ENCODE data around the gene LSG1. TPM values are rescaled to one million over a fixed set of nuclear protein-coding genes. Genes with fewer than 3 reads are reported as not detected.

The LSG1 gene
- total RNA-seq, 6 experiments from 2014 or later, result 13.7 to 23.2 (median 18.0) TPM

DNA sequence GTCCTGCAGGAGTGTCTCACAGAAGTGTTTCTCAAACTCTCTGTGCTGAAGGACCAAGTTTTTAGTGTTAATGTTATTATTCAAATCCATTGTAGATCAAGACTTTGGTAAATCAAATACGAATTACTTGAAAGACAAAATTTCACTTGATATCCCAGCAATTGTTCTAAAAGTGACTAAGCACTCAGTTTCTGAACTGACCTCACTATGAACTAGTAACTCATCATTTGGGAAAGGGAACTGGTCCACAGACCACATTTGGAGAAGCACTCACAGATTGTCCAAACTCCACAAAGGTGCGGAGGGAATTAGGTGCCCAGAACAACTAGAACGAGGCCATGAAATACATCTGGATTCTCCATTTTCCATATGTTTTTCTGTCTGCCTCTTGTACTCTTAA, 39.3 kb upstream of the LSG1 start:
- Histone ChIP-seq H3K27me3 (no peaks in the 10 kb centered on the region), H3K4me3 (no peak overlapping the region), H3K4me1 (no peaks in the 10 kb centered on the region), H3K9me3 (no peaks in the 10 kb centered on the region), H3K27ac (no peak overlapping the region), H3K36me3 (no peaks in the 10 kb centered on the region)
- intact Hi-C loops (cut with DNase I), result no loop called here
- DNase-seq (no peak), ATAC-seq (no peak)
- 89% methylated on average over 3 of the region's 3 CpGs for WGBS (ENCODE audit: insufficient coverage, low coverage, low lambda C conversion rate, missing lambda C conversion rate)
- TF ChIP-seq, protein P1, sequence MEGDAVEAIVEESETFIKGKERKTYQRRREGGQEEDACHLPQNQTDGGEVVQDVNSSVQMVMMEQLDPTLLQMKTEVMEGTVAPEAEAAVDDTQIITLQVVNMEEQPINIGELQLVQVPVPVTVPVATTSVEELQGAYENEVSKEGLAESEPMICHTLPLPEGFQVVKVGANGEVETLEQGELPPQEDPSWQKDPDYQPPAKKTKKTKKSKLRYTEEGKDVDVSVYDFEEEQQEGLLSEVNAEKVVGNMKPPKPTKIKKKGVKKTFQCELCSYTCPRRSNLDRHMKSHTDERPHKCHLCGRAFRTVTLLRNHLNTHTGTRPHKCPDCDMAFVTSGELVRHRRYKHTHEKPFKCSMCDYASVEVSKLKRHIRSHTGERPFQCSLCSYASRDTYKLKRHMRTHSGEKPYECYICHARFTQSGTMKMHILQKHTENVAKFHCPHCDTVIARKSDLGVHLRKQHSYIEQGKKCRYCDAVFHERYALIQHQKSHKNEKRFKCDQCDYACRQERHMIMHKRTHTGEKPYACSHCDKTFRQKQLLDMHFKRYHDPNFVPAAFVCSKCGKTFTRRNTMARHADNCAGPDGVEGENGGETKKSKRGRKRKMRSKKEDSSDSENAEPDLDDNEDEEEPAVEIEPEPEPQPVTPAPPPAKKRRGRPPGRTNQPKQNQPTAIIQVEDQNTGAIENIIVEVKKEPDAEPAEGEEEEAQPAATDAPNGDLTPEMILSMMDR (IDR thresholded peaks at IDR 0.05), result no peak
- TF ChIP-seq POLR2A (IDR thresholded peaks at IDR 0.05), result no peak

GRCh38 chr3:194707147-194707540, 35.2 kb upstream of the LSG1 start:
- no peaks in the 10 kb centered on the region for H3K36me3 ChIP-seq
- ATAC-seq (no peak), DNase-seq (no peak)
- H3K4me3 ChIP-seq, result no peak overlapping the region
- WGBS (ENCODE audit: insufficient coverage, low coverage, low lambda C conversion rate, missing lambda C conversion rate), result 92% methylated on average over 5 of the region's 7 CpGs
- no peaks in the 10 kb centered on the region for H3K27me3 ChIP-seq
- TF ChIP-seq POLR2A (IDR thresholded peaks at IDR 0.05), result no peak
- TF ChIP-seq, protein P1 (IDR thresholded peaks at IDR 0.05), result no peak
- intact Hi-C loops (cut with DNase I), result no loop called here
- H3K27ac ChIP-seq, result no peak overlapping the region
- H3K9me3 ChIP-seq, result no peaks in the 10 kb centered on the region
- no peaks in the 10 kb centered on the region for H3K4me1 ChIP-seq

- intact Hi-C loops (cut with DNase I), result no loop called here
- Histone ChIP-seq H3K4me1 (no peaks in the 10 kb centered on the region), H3K27ac (no peak overlapping the region), H3K4me3 (no peak overlapping the region), H3K9me3 (no peaks in the 10 kb centered on the region), H3K36me3 (no peaks in the 10 kb centered on the region), H3K27me3 (no peaks in the 10 kb centered on the region)
- DNase-seq (no peak), ATAC-seq (no peak)
- TF ChIP-seq POLR2A (IDR thresholded peaks at IDR 0.05), result no peak
- 78% methylated on average over 11 of the region's 11 CpGs for WGBS (ENCODE audit: insufficient coverage, low coverage, low lambda C conversion rate, missing lambda C conversion rate)
These were observed 33.8 kb upstream of the LSG1 start for GRCh38 chr3:194705761-194706160.

DNA sequence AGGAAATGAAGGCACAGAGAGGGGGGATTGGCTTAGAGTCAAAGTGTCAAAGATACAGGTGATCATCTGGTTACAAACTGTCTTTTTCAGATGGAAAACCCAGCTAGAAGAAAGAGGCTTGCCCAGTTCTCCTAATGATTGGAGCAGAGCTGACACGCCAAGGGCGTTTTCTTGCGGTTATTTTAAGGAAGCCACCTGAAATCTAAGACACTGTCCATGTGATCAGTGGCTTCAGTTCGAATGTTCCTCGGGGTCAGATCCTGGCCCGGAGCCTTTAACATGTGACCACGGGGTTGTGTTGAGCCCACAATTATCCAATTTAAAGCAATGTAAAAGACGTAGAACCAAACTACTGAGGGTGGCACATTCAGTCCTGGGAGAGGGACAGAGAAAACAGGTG, 33.2 kb upstream of the LSG1 start:
- 83% methylated on average over 8 of the region's 8 CpGs for WGBS (ENCODE audit: insufficient coverage, low coverage, low lambda C conversion rate, missing lambda C conversion rate)
- no peak for TF ChIP-seq POLR2A (IDR thresholded peaks at IDR 0.05)
- TF ChIP-seq, protein P1 (IDR thresholded peaks at IDR 0.05), result no peak
- no peak for DNase-seq
- Histone ChIP-seq H3K27ac (no peak overlapping the region), H3K27me3 (no peaks in the 10 kb centered on the region), H3K4me1 (no peaks in the 10 kb centered on the region), H3K9me3 (no peaks in the 10 kb centered on the region), H3K4me3 (no peak overlapping the region), H3K36me3 (no peaks in the 10 kb centered on the region)
- intact Hi-C loops (cut with DNase I), result no loop called here
- ATAC-seq, result no peak

GRCh38 chr3:194702545-194702944, 30.6 kb upstream of the LSG1 start:
- ATAC-seq (no peak), DNase-seq (no peak)
- no peaks in the 10 kb centered on the region for H3K4me1 ChIP-seq
- no peaks in the 10 kb centered on the region for H3K27me3 ChIP-seq
- no peak for TF ChIP-seq POLR2A (IDR thresholded peaks at IDR 0.05)
- TF ChIP-seq, protein P1 (IDR thresholded peaks at IDR 0.05), result no peak
- no peak overlapping the region for H3K27ac ChIP-seq
- no peaks in the 10 kb centered on the region for H3K9me3 ChIP-seq
- 84% methylated on average over 8 of the region's 9 CpGs for WGBS (ENCODE audit: insufficient coverage, low coverage, low lambda C conversion rate, missing lambda C conversion rate)
- intact Hi-C loops (cut with DNase I), result no loop called here
- no peak overlapping the region for H3K4me3 ChIP-seq
- H3K36me3 ChIP-seq, result no peaks in the 10 kb centered on the region

Measured in right lobe of liver (tissue), 6 donors.